ELR (cell line): ENCODE data around the gene NTRK2.

Experiments
- DNase-seq: peaks from one replicate; pipeline ENCODE4 v3.0.0-alpha.2; 2015; ENCODE audit warnings: low read depth

NTRK2 gene

GRCh38 chr9:85021686-85022085, 352.2 kb downstream of the NTRK2 start:
- DNase-seq, result no peak

- DNase-seq, result no peak
These were observed 354.8 kb downstream of the NTRK2 start for GRCh38 chr9:85024374-85024773.

GRCh38 chr9:85025638-85026037, 356.1 kb downstream of the NTRK2 start:
- no peak for DNase-seq

- DNase-seq, result no peak
These were observed 358.3 kb downstream of the NTRK2 start for GRCh38 chr9:85027870-85028269.

- DNase-seq, result no peak
These were observed 360.8 kb downstream of the NTRK2 start for GRCh38 chr9:85030316-85030715.

- DNase-seq, result no peak
These were observed 367.0 kb downstream of the NTRK2 start for GRCh38 chr9:85036496-85036895.

- no peak for DNase-seq
These were observed 368.5 kb downstream of the NTRK2 start for GRCh38 chr9:85038061-85038460.

- no peak for DNase-seq
These were observed 369.5 kb downstream of the NTRK2 start for GRCh38 chr9:85038824-85039608.

GRCh38 chr9:85040146-85040545, 370.6 kb downstream of the NTRK2 start:
- no peak for DNase-seq

GRCh38 chr9:85040821-85041465, 371.4 kb downstream of the NTRK2 start:
- no peak for DNase-seq

- DNase-seq, result no peak
These were observed 372.1 kb downstream of the NTRK2 start for GRCh38 chr9:85041466-85042137.

- no peak for DNase-seq
These were observed 373.6 kb downstream of the NTRK2 start for GRCh38 chr9:85042981-85043647.

GRCh38 chr9:85045271-85045670, 375.7 kb downstream of the NTRK2 start:
- DNase-seq, result no peak

- no peak for DNase-seq
These were observed 376.9 kb downstream of the NTRK2 start for GRCh38 chr9:85046475-85046874.

- DNase-seq, result no peak
These were observed 383.8 kb downstream of the NTRK2 start for GRCh38 chr9:85053206-85053786.

- no peak for DNase-seq
These were observed 384.5 kb downstream of the NTRK2 start for GRCh38 chr9:85054017-85054416.

- DNase-seq, result no peak
These were observed 386.1 kb downstream of the NTRK2 start for GRCh38 chr9:85055506-85056202.

- DNase-seq, result no peak
These were observed 386.7 kb downstream of the NTRK2 start for GRCh38 chr9:85056203-85056572.

- DNase-seq, result no peak
These were observed 392.4 kb downstream of the NTRK2 start for GRCh38 chr9:85061969-85062368.

GRCh38 chr9:85062385-85063022, 393.0 kb downstream of the NTRK2 start:
- no peak for DNase-seq

GRCh38 chr9:85064811-85065371, 395.4 kb downstream of the NTRK2 start:
- no peak for DNase-seq
